HCEC 1CT (cell line): ENCODE data around the gene NPLOC4.

Source experiments
- DNase-seq: peaks from one replicate; pipeline ENCODE4 v3.0.0-alpha.2; 2017

Gene NPLOC4

GRCh38 chr17:81561494-81561885 lies 75.4 kb downstream of the NPLOC4 start:
- peak; percentile 79 for DNase-seq

- no peak for DNase-seq
Measured at GRCh38 chr17:81558941-81559806, 77.7 kb downstream of the NPLOC4 start.

GRCh38 chr17:81558115-81558468 lies 78.8 kb downstream of the NPLOC4 start:
- DNase-seq = no peak

- DNase-seq = no peak
Measured at GRCh38 chr17:81557276-81558114, 79.4 kb downstream of the NPLOC4 start.

- no peak for DNase-seq
Measured at GRCh38 chr17:81556863-81557262, 80.0 kb downstream of the NPLOC4 start.

GRCh38 chr17:81556175-81556691 lies 80.7 kb downstream of the NPLOC4 start:
- peak; percentile 57 for DNase-seq

- peak; percentile 98 for DNase-seq
Measured at GRCh38 chr17:81553616-81554181, 83.2 kb downstream of the NPLOC4 start.

- peak; percentile 78 for DNase-seq
Measured at GRCh38 chr17:81553018-81553615, 83.8 kb downstream of the NPLOC4 start.

- peak; percentile 81 for DNase-seq
Measured at GRCh38 chr17:81552244-81553017, 84.5 kb downstream of the NPLOC4 start, which contains the start of gene FAAP100. TSS of gene FAAP100 (minus strand) at chr17:81552353. CDS start at chr17:81552330, 23 bp downstream.

- peak; percentile 30 for DNase-seq
Measured at GRCh38 chr17:81551458-81552243, 85.3 kb downstream of the NPLOC4 start.

GRCh38 chr17:81550830-81551457 lies 86.0 kb downstream of the NPLOC4 start:
- DNase-seq = no peak

GRCh38 chr17:81550285-81550684 lies 86.6 kb downstream of the NPLOC4 start:
- no peak for DNase-seq

GRCh38 chr17:81549826-81550225 lies 87.1 kb downstream of the NPLOC4 start:
- DNase-seq = no peak

- no peak for DNase-seq
Measured at GRCh38 chr17:81549031-81549557, 87.8 kb downstream of the NPLOC4 start.

- DNase-seq = no peak
Measured at GRCh38 chr17:81547614-81547982, 89.3 kb downstream of the NPLOC4 start.

- no peak for DNase-seq
Measured at GRCh38 chr17:81546906-81547613, 89.9 kb downstream of the NPLOC4 start.

- no peak for DNase-seq
Measured at GRCh38 chr17:81545160-81545949, 91.6 kb downstream of the NPLOC4 start.

GRCh38 chr17:81544281-81544974 lies 92.5 kb downstream of the NPLOC4 start:
- no peak for DNase-seq
